HG03060 (cell line): ENCODE data around the gene ARL2BP.

ENCODE experiments used
- ATAC-seq: cut with Tn5 transposase; IDR thresholded peaks from one replicate; pipeline ENCODE4 v1.9.1; 2021; ENCODE audit warnings: low read depth, moderate number of reproducible peaks; ENCODE audit not compliant: unreplicated experiment

Gene ARL2BP

GRCh38 chr16:57279780-57280638 lies 35.0 kb downstream of the ARL2BP start:
- ATAC-seq: no peak

GRCh38 chr16:57281791-57282190 lies 36.7 kb downstream of the ARL2BP start:
- no peak for ATAC-seq

- ATAC-seq: no peak
Observed at GRCh38 chr16:57282510-57283213, 37.6 kb downstream of the ARL2BP start.

- ATAC-seq: no peak
Observed at GRCh38 chr16:57283214-57283958, 38.3 kb downstream of the ARL2BP start.

- no peak for ATAC-seq
Observed at GRCh38 chr16:57283959-57284208, 38.8 kb downstream of the ARL2BP start.

- ATAC-seq: no peak
Observed at GRCh38 chr16:57284209-57284951, 39.3 kb downstream of the ARL2BP start, which contains the start of gene PLLP. PLLP (minus strand) TSS chr16:57284672; CDS start chr16:57284540, 132 bp downstream.

DNA sequence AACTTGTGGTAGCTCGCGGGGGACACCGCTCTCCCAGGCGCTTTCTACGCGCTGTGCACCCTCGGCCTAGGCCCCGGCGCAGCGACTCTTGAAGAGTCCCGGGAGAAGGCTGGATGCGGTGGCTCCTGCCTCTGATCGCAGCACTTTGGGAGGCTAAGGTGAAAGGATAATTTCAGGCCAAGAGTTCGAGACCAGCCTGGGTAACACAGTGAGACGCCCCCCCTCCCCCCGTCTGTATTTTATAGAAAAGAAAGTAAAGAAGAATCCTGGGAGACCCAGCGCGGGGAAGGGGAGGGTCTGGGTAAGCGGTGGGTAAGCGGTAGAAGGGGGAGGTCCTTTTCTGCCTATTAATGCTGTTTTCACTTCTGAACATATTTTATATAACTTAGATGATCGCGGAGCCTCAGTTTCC lies 39.9 kb downstream of the ARL2BP start:
- ATAC-seq: no peak

DNA sequence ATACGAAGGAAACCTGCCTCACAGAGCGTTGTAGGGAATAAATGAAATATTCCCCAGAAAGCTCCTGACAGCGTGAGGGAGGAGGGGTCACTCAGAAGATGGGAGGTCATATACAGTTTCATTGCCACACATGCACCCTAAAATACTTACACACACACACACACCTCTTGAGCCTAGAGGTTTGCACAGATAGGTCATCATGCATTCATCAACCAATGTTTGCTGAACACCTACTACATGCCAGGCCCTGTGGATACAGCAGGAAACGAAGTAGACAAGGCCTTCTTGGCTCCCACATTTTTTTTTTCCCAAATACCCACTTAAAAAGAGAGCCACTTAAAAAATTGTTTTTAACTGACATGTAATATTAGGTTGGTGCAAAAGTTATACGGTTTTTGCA lies 40.3 kb downstream of the ARL2BP start:
- no peak for ATAC-seq

- ATAC-seq: no peak
Observed at GRCh38 chr16:57289391-57290257, 44.6 kb downstream of the ARL2BP start.

GRCh38 chr16:57297856-57298255 lies 52.8 kb downstream of the ARL2BP start:
- ATAC-seq: no peak

- ATAC-seq: peak; percentile 10
Observed at GRCh38 chr16:57299009-57299718, 54.1 kb downstream of the ARL2BP start.

- peak; percentile 29 for ATAC-seq
Observed at GRCh38 chr16:57299719-57300386, 54.8 kb downstream of the ARL2BP start.

DNA sequence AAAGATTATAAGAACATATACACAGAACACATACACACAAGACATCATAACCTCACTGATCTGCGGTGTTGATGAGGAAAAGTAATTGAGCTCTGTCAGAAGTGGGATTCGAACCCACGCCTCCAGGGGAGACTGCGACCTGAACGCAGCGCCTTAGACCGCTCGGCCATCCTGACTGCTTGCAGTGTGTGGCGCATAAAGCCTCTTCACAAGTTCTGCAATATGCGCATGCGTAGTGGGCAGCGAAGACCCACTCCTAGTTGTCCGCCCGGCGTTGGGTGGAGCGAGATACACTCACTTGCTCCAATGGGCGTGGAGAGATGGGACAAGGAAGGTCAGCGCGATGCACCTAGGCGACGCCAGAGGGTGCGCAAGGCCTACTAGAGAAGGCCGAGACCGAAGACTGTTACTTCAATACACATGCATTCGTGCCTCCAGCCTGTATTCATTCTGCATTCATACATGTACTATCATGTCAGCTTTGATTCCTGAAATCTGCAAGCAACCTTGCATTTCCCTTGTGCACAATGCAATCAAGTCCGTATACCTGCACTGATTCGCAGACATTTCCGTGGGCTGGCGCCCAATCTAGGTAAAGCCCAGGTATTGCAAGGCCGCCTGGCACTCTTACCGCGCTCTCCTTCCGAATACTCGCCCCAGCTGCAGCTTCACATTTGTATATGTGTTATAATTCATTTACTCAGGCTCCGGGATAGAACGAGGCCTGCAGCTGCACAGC lies 55.5 kb downstream of the ARL2BP start:
- ATAC-seq: peak; percentile 79

- no peak for ATAC-seq
Observed at GRCh38 chr16:57301126-57301817, 56.2 kb downstream of the ARL2BP start.
